IMR-90 (cell line): ENCODE data around the gene SPTLC3. TPM values are rescaled to one million over a fixed set of nuclear protein-coding genes. Genes with fewer than 3 reads are reported as not detected.

Source experiments
- ATAC-seq: fragments of 200-7000 bp; cut with Tn5 transposase; 2 replicates; pipeline ENCODE4 v1.9.1; 2020; ENCODE audit warnings: low read depth, mild to moderate bottlenecking, moderate library complexity
- BruUV-seq: library from RNA; stranded (reverse); fragments of 400-500 nt; replicated peaks from 2 replicates; lab custom pipeline; 2021; lab: Mats Ljungman, UMichigan
- CTCF ChIA-PET: fragments of 300-600 bp; formaldehyde crosslinking; extraction: SDS; loops from one replicate; lab custom pipeline; 2021; ENCODE audit warnings: antibody characterized with exemption; lab: Yijun Ruan, JAX
- POLR2A ChIA-PET: fragments of 300-600 bp; sonication (Branson Sonifier 250); formaldehyde crosslinking; loops from one replicate; lab custom pipeline; 2022; ENCODE audit warnings: antibody characterized with exemption; ENCODE audit not compliant: unreplicated experiment; lab: Charles Lee
- DNase-seq: peaks from one replicate; pipeline ENCODE4 v3.0.0; 2013
- H2AFZ ChIP-seq: replicated peaks from 2 replicates; pipeline ENCODE3; 2013; ENCODE audit warnings: low read length, mild to moderate bottlenecking; ENCODE audit not compliant: poor library complexity
- H2AK5ac ChIP-seq: 2 replicates; pipeline ENCODE4 v1.6.1; 2013; ENCODE audit warnings: low read depth, low read length, inconsistent platforms
- H2AK9ac ChIP-seq: replicated peaks from 2 replicates; pipeline ENCODE3; 2013; ENCODE audit warnings: mild to moderate bottlenecking, low read depth, low read length, moderate library complexity; ENCODE audit not compliant: poor library complexity
- H2BK120ac ChIP-seq: 2 replicates; pipeline ENCODE4 v1.6.1; 2013; ENCODE audit warnings: low read depth, low read length, inconsistent platforms
- H2BK15ac ChIP-seq: 3 replicates; pipeline ENCODE4 v1.6.1; 2013; ENCODE audit warnings: low read depth, low read length, inconsistent platforms
- H2BK20ac ChIP-seq: 2 replicates; pipeline ENCODE4 v1.6.1; 2013; ENCODE audit warnings: low read depth, mild to moderate bottlenecking, inconsistent platforms, low read length, moderate library complexity
- H2BK5ac ChIP-seq: 2 replicates; pipeline ENCODE4 v1.6.1; 2013; ENCODE audit warnings: mild to moderate bottlenecking, low read depth, low read length, inconsistent platforms; ENCODE audit not compliant: poor library complexity, severe bottlenecking
- H3K14ac ChIP-seq: replicated peaks from 2 replicates; pipeline ENCODE4 v1.6.1; 2013; ENCODE audit warnings: low read depth, low read length, inconsistent platforms
- H3K18ac ChIP-seq: 2 replicates; pipeline ENCODE4 v1.6.1; 2013; ENCODE audit warnings: low read depth, low read length, control low read depth
- H3K23ac ChIP-seq: 2 replicates; pipeline ENCODE4 v1.6.1; 2013; ENCODE audit warnings: low read depth, low read length, inconsistent platforms
- H3K27ac ChIP-seq: 2 replicates; pipeline ENCODE4 v1.5.1; 2013; ENCODE audit warnings: mild to moderate bottlenecking, control low read depth, low read length; ENCODE audit not compliant: insufficient read depth
- H3K27me3 ChIP-seq: 2 replicates; pipeline ENCODE4 v1.6.1; 2013; ENCODE audit warnings: low read length; ENCODE audit not compliant: control insufficient read depth, insufficient read depth
- H3K36me3 ChIP-seq: 2 replicates; pipeline ENCODE4 v1.6.1; 2013; ENCODE audit warnings: low read length, mixed read lengths; ENCODE audit not compliant: control insufficient read depth, insufficient read depth
- H3K4ac ChIP-seq: 2 replicates; pipeline ENCODE4 v1.6.1; 2013; ENCODE audit warnings: low read depth, low read length, inconsistent platforms
- H3K4me1 ChIP-seq: 2 replicates; pipeline ENCODE4 v1.6.1; 2013; ENCODE audit warnings: low read length, mixed read lengths; ENCODE audit not compliant: control insufficient read depth, insufficient read depth
- H3K4me2 ChIP-seq: 2 replicates; pipeline ENCODE4 v1.6.1; 2013; ENCODE audit warnings: low read depth, mild to moderate bottlenecking, control low read depth, low read length, moderate library complexity
- H3K4me3 ChIP-seq: 2 replicates; pipeline ENCODE4 v1.5.1; 2013; ENCODE audit warnings: low read depth, mild to moderate bottlenecking, control low read depth, low read length, moderate library complexity; ENCODE audit not compliant: insufficient read depth
- H3K56ac ChIP-seq: 2 replicates; pipeline ENCODE4 v1.6.1; 2013; ENCODE audit warnings: low read length, inconsistent platforms; ENCODE audit not compliant: insufficient read depth; ENCODE audit errors: extremely low read depth
- H3K79me1 ChIP-seq, 2 experiments: 2 replicates each; pipeline ENCODE4 v1.6.1; 2013; ENCODE audit warnings: low read length in 2 of 2, inconsistent platforms in 1 of 2, low read depth in 1 of 2
- H3K9ac ChIP-seq: 2 replicates; pipeline ENCODE4 v1.6.1; 2013; ENCODE audit warnings: low read depth, low read length, control low read depth
- H3K9me1 ChIP-seq: 2 replicates; pipeline ENCODE4 v1.6.1; 2013; ENCODE audit warnings: low read length, inconsistent platforms; ENCODE audit not compliant: insufficient read depth
- H3K9me3 ChIP-seq: 2 replicates; pipeline ENCODE4 v1.6.1; 2013; ENCODE audit warnings: low read length; ENCODE audit not compliant: control insufficient read depth, insufficient read depth
- H4K20me1 ChIP-seq: 2 replicates; pipeline ENCODE4 v1.6.1; 2013; ENCODE audit warnings: low read length, inconsistent platforms; ENCODE audit not compliant: insufficient read depth
- H4K5ac ChIP-seq: 2 replicates; pipeline ENCODE4 v1.6.1; 2013; ENCODE audit warnings: mild to moderate bottlenecking, low read depth, low read length, control low read depth
- H4K8ac ChIP-seq, 2 experiments: 2 replicates each; pipeline ENCODE4 v1.6.1; 2013; ENCODE audit warnings: low read depth in 2 of 2, low read length in 2 of 2, control low read depth in 1 of 2, inconsistent platforms in 1 of 2
- H4K91ac ChIP-seq: 2 replicates; pipeline ENCODE4 v1.6.1; 2013; ENCODE audit warnings: low read depth, low read length, inconsistent platforms; ENCODE audit not compliant: insufficient read depth
- CTCF ChIP-seq: conservative IDR thresholded peaks from 2 replicates; pipeline ENCODE4 v1.5.1; 2012; ENCODE audit warnings: mild to moderate bottlenecking, low read depth, low read length, improper control_type of control experiment
- MXI1 ChIP-seq: IDR thresholded peaks from 2 replicates; pipeline ENCODE4 v1.6.1; 2012; ENCODE audit warnings: low read depth, mild to moderate bottlenecking, low read length, moderate library complexity, borderline replicate concordance
- NFE2L2 ChIP-seq: fragments of 150-350 bp; IDR thresholded peaks from 2 replicates; pipeline ENCODE4 v1.6.1; 2016; ENCODE audit warnings: low read depth, mild to moderate bottlenecking, low read length
- POLR2A ChIP-seq: IDR thresholded peaks from 2 replicates; pipeline ENCODE4 v1.6.1; 2012; ENCODE audit warnings: mild to moderate bottlenecking, low read depth, low read length
- WGBS, 2 experiments: methylation state at CpG; one replicate each; pipeline versions ENCODE4 v1.1.5 to v1.1.7; 2013; ENCODE audit warnings: missing lambda C conversion rate in 2 of 2; ENCODE audit not compliant: insufficient read length in 1 of 2; ENCODE audit errors: extremely low coverage in 2 of 2; 5-methylcytosine and 5-hydroxymethylcytosine counted together
- dilution Hi-C: fragments of 300-500 bp; cut with HindIII; formaldehyde crosslinking; loops from one replicate; pipeline ENCODE4 v1.14.3; 2018; ENCODE audit warnings: low sequenced_read_pairs; ENCODE audit not compliant: unreplicated experiment
- in situ Hi-C: fragments of 300-500 bp; cut with MboI; formaldehyde crosslinking; loops from 3 replicates; pipeline ENCODE4 v1.14.3; 2019; ENCODE audit warnings: low sequenced_read_pairs, inconsistent platforms, mixed read lengths
- intact Hi-C: fragments of 100-400 bp; cut with micrococcal nuclease; formaldehyde crosslinking; loops from 2 replicates; pipeline ENCODE4 v1.10.0; 2022
- polyA plus RNA-seq, 3 experiments: library from polyadenylated mRNA; depleted of rRNA; stranded (reverse); fragments of >200 nt; gene quantifications; 2 replicates each; pipeline ENCODE4 v1.2.3, GENCODE V29; 2012; ENCODE audit warnings: low replicate concordance in 1 of 3
- total RNA-seq: library from RNA; depleted of rRNA; stranded (reverse); fragments of >200 nt; gene quantifications from 2 replicates; pipeline ENCODE4 v1.2.3, GENCODE V29; 2012

The SPTLC3 gene
- total and polyA plus RNA-seq, 2 of the 4 experiments (the other 2 are of a cell fraction) = 0.44 to 1.6 TPM

DNA sequence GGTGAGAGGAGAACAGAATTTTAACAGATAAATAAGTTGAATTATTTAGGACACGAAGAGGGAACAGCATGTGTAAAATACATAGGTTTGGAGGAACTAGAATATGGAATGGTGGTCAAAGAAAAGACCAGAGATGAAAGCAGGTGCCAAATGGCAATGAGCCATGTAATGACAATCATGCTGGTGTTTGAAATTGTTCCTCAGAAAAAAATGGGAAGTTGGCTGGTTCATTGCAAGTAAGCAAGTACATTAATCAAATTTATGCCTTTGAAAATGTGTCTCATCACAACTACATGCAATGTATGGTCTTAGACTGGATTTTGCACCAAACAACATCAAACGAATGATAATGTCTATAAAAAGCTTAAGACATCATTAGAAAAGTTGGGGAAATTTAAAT lies 83.3 kb downstream of the SPTLC3 start:
- H2BK15ac ChIP-seq = no peak overlapping the region
- in situ Hi-C loops = no loop called here
- ATAC-seq (no peak), DNase-seq (no peak)
- TF ChIP-seq MXI1 = no peak
- no peak for TF ChIP-seq CTCF
- no peak for TF ChIP-seq POLR2A
- TF ChIP-seq NFE2L2 = no peak
- H2AK5ac ChIP-seq = no peak overlapping the region
- H3K9me3 ChIP-seq = no peaks in the 10 kb centered on the region
- no peak overlapping the region for H3K4me3 ChIP-seq
- dilution Hi-C loops = no loop called here
- no peak overlapping the region for H3K23ac ChIP-seq
- H2AFZ ChIP-seq = no peak overlapping the region
- H4K20me1 ChIP-seq = no peaks in the 10 kb centered on the region
- H3K36me3 ChIP-seq = no peaks in the 10 kb centered on the region
- no peak overlapping the region for H4K8ac ChIP-seq
- no peak overlapping the region for H3K56ac ChIP-seq
- ChIA-PET CTCF (no interaction called here), POLR2A (no interaction called here)
- no peak overlapping the region for H3K4me2 ChIP-seq
- H2BK120ac ChIP-seq = no peak overlapping the region
- H3K18ac ChIP-seq = no peak overlapping the region
- no peak overlapping the region for H3K27ac ChIP-seq
- no peak overlapping the region for H3K4ac ChIP-seq
- H2AK9ac ChIP-seq = no peak overlapping the region
- no peaks in the 10 kb centered on the region for H3K4me1 ChIP-seq
- H3K9me1 ChIP-seq = no peaks in the 10 kb centered on the region
- no peak overlapping the region for H3K14ac ChIP-seq
- H4K5ac ChIP-seq = no peak overlapping the region
- no peaks in the 10 kb centered on the region for H3K79me1 ChIP-seq
- BruUV-seq = no TSS peak
- intact Hi-C loops = no loop called here
- no peak overlapping the region for H2BK20ac ChIP-seq
- H3K9ac ChIP-seq = no peak overlapping the region
- no peak overlapping the region for H2BK5ac ChIP-seq
- no CpG with 5 or more reads among the region's 2 CpGs for WGBS, 2 experiments
- no peaks in the 10 kb centered on the region; the same call in 1 of the 2 replicates for H3K27me3 ChIP-seq
- no peak overlapping the region for H4K91ac ChIP-seq
